Sciatic nerve (tissue), 2 donors: ENCODE data around the gene ARHGAP10. TPM values are rescaled to one million over a fixed set of nuclear protein-coding genes. Genes with fewer than 3 reads are reported as not detected.

ENCODE experiments used
- ATAC-seq: fragments of 200-7000 bp; cut with Tn5 transposase; one replicate; pipeline ENCODE4 v1.9.1; 2020; ENCODE audit warnings: mild to moderate bottlenecking, moderate library complexity
- DNase-seq: peaks from one replicate; pipeline ENCODE4 v3.0.0-alpha.2; 2020; ENCODE audit warnings: low spot score
- intact Hi-C: fragments of 100-400 bp; cut with DNase I; formaldehyde crosslinking; loops from one replicate; pipeline ENCODE4 v1.14.2; 2022
- total RNA-seq: library from RNA; stranded (reverse); fragmentation: NEBNext Ultra II Directional; extraction: Animal tissue kit (Norgen Biotek cat#: 25700); gene quantifications from one replicate; pipeline ENCODE4 v1.2.1, GENCODE V29; 2021
- donor health status: DM: no; HTN: no; CAD: no.
- donor health status: DM: no; HTN: no; CAD: no.

The ARHGAP10 gene
- total RNA-seq, 1 donor from 2014 or later = 89.2 TPM

GRCh38 chr4:147760695-147761094, 28.8 kb downstream of the ARHGAP10 start:
- DNase-seq = no peak

GRCh38 chr4:147761218-147761883, 29.5 kb downstream of the ARHGAP10 start:
- no peak for ATAC-seq
- intact Hi-C loops = no loop called here
- no peak for DNase-seq

More at GRCh38 chr4:147760695-147761094, 28.8 kb downstream of the ARHGAP10 start:
- ATAC-seq = peak; percentile 27
- intact Hi-C loops = no loop called here

- intact Hi-C loops = no loop called here
- DNase-seq = no peak
- ATAC-seq = no peak
Observed at GRCh38 chr4:147764337-147764736, 32.4 kb downstream of the ARHGAP10 start.

- ATAC-seq = no peak
- no peak for DNase-seq
- intact Hi-C loops = no loop called here
Observed at GRCh38 chr4:147765121-147765529, 33.2 kb downstream of the ARHGAP10 start.

- ATAC-seq (no peak), DNase-seq (no peak)
- intact Hi-C loops = no loop called here
Observed at GRCh38 chr4:147768113-147768512, 36.2 kb downstream of the ARHGAP10 start.

GRCh38 chr4:147769386-147769785, 37.5 kb downstream of the ARHGAP10 start:
- intact Hi-C loops = no loop called here
- ATAC-seq (no peak), DNase-seq (no peak)

GRCh38 chr4:147770831-147771230, 38.9 kb downstream of the ARHGAP10 start:
- intact Hi-C loops = no loop called here
- DNase-seq (no peak), ATAC-seq (no peak)

GRCh38 chr4:147772056-147772455, 40.2 kb downstream of the ARHGAP10 start:
- ATAC-seq = no peak
- intact Hi-C loops = no loop called here

GRCh38 chr4:147772459-147772969, 40.6 kb downstream of the ARHGAP10 start:
- intact Hi-C loops = no loop called here
- ATAC-seq (peak; percentile 44), DNase-seq (no peak)

More at GRCh38 chr4:147772056-147772455, 40.2 kb downstream of the ARHGAP10 start:
- DNase-seq = no peak

- intact Hi-C loops = no loop called here
- no peak for DNase-seq
- no peak for ATAC-seq
Observed at GRCh38 chr4:147773261-147774184, 41.6 kb downstream of the ARHGAP10 start.

GRCh38 chr4:147776716-147777115, 44.8 kb downstream of the ARHGAP10 start:
- no peak for ATAC-seq

GRCh38 chr4:147777456-147778091, 45.7 kb downstream of the ARHGAP10 start:
- no peak for DNase-seq
- no peak for ATAC-seq
- intact Hi-C loops = no loop called here

More at GRCh38 chr4:147776716-147777115, 44.8 kb downstream of the ARHGAP10 start:
- intact Hi-C loops = no loop called here
- DNase-seq = no peak

GRCh38 chr4:147778942-147779341, 47.1 kb downstream of the ARHGAP10 start:
- intact Hi-C loops = no loop called here

GRCh38 chr4:147779451-147779850, 47.6 kb downstream of the ARHGAP10 start:
- intact Hi-C loops = no loop called here
- ATAC-seq (no peak), DNase-seq (no peak)

More at GRCh38 chr4:147778942-147779341, 47.1 kb downstream of the ARHGAP10 start:
- ATAC-seq (no peak), DNase-seq (no peak)

- ATAC-seq (peak; percentile 71), DNase-seq (no peak)
- intact Hi-C loops = no loop called here
Observed at GRCh38 chr4:147780137-147780777, 48.4 kb downstream of the ARHGAP10 start.

GRCh38 chr4:147782087-147782781, 50.3 kb downstream of the ARHGAP10 start:
- intact Hi-C loops = no loop called here
- ATAC-seq (peak; percentile 45), DNase-seq (no peak)

GRCh38 chr4:147785129-147785528, 53.2 kb downstream of the ARHGAP10 start:
- DNase-seq = no peak
- intact Hi-C loops = no loop called here
- ATAC-seq = no peak

- intact Hi-C loops = no loop called here
- no peak for DNase-seq
- ATAC-seq = no peak
Observed at GRCh38 chr4:147786031-147786430, 54.1 kb downstream of the ARHGAP10 start.
